HG03520 (cell line): ENCODE measurements around the gene SERPINA12.
A peak's percentile ranks its signal among the peaks of the same experiment; 100 is the strongest.
"Not testable (repeated sequence)": the region's sequence is repeated elsewhere in the genome, so short reads cannot be mapped to it uniquely, and the experiment has no call there.

Experiments
- ATAC-seq: cut with Tn5 transposase; IDR thresholded peaks from one replicate; pipeline ENCODE4 v1.9.1; 2021; ENCODE audit warnings: mild to moderate bottlenecking, moderate library complexity; ENCODE audit not compliant: unreplicated experiment

The SERPINA12 gene

GRCh38 chr14:94494085-94494484, 15.2 kb downstream of the SERPINA12 start:
- peak; percentile 86 for ATAC-seq

GRCh38 chr14:94491511-94491910, 17.8 kb downstream of the SERPINA12 start:
- ATAC-seq: no peak

GRCh38 chr14:94489336-94489735, 19.9 kb downstream of the SERPINA12 start:
- no peak for ATAC-seq

- ATAC-seq: no peak
Measured at GRCh38 chr14:94486883-94487282, 22.4 kb downstream of the SERPINA12 start.

- ATAC-seq: no peak
Measured at GRCh38 chr14:94485944-94486841, 23.1 kb downstream of the SERPINA12 start.

- ATAC-seq: no peak
Measured at GRCh38 chr14:94484481-94484880, 24.8 kb downstream of the SERPINA12 start.

- no peak for ATAC-seq
Measured at GRCh38 chr14:94483729-94484275, 25.5 kb downstream of the SERPINA12 start.

- no peak for ATAC-seq
Measured at GRCh38 chr14:94483071-94483451, 26.2 kb downstream of the SERPINA12 start.

- ATAC-seq: not testable (repeated sequence)
Measured at GRCh38 chr14:94482132-94483070, 26.9 kb downstream of the SERPINA12 start.

GRCh38 chr14:94481468-94482131, 27.7 kb downstream of the SERPINA12 start:
- ATAC-seq: no peak

- no peak for ATAC-seq
Measured at GRCh38 chr14:94480809-94481208, 28.5 kb downstream of the SERPINA12 start.

- ATAC-seq: no peak
Measured at GRCh38 chr14:94478420-94478819, 30.8 kb downstream of the SERPINA12 start.

- no peak for ATAC-seq
Measured at GRCh38 chr14:94476023-94476422, 33.2 kb downstream of the SERPINA12 start, which contains the start of gene SERPINA9. Gene SERPINA9, minus strand, starts transcription at chr14:94476197. Its CDS starts 6,357 bp downstream, at chr14:94469840.

- no peak for ATAC-seq
Measured at GRCh38 chr14:94474581-94475031, 34.7 kb downstream of the SERPINA12 start.

- ATAC-seq: no peak
Measured at GRCh38 chr14:94473666-94474410, 35.4 kb downstream of the SERPINA12 start.

GRCh38 chr14:94472842-94473241, 36.4 kb downstream of the SERPINA12 start:
- ATAC-seq: no peak

GRCh38 chr14:94471045-94471444, 38.2 kb downstream of the SERPINA12 start:
- no peak for ATAC-seq

- no peak for ATAC-seq
Measured at GRCh38 chr14:94470311-94470710, 39.0 kb downstream of the SERPINA12 start.

- no peak for ATAC-seq
Measured at GRCh38 chr14:94469261-94469660, 40.0 kb downstream of the SERPINA12 start.
